K562 (cell line): ENCODE data around the gene YPEL1. TPM values are rescaled to one million over a fixed set of nuclear protein-coding genes. Genes with fewer than 3 reads are reported as not detected.
A peak's percentile ranks its signal among the peaks of the same experiment; 100 is the strongest.

Experiments used
- CBX2 ChIP-seq: fragments of 200-600 bp; sonication (generic); IDR thresholded peaks from one replicate; pipeline ENCODE4 v1.6.1; 2012; ENCODE audit warnings: mild to moderate bottlenecking, low read length, inconsistent platforms; ENCODE audit not compliant: insufficient read depth, poor library complexity, severe bottlenecking
- CCNT2 ChIP-seq: IDR thresholded peaks from 2 replicates; pipeline ENCODE4 v1.6.1; 2011; ENCODE audit warnings: borderline replicate concordance, low read depth, mild to moderate bottlenecking, moderate library complexity, mixed read lengths, low read length; ENCODE audit not compliant: insufficient read length; ENCODE audit errors: extremely low read depth
- CHCHD3 ChIP-seq: fragments of 250-450 bp; sonication (Bioruptor Pico); IDR thresholded peaks from 2 replicates; pipeline ENCODE4 v2.1.2; 2022; ENCODE audit warnings: mild to moderate bottlenecking
- CHD7 ChIP-seq: fragments of 200-600 bp; sonication (generic); IDR thresholded peaks from one replicate; pipeline ENCODE4 v1.6.1; 2012; ENCODE audit warnings: mild to moderate bottlenecking, low read depth, low read length, inconsistent platforms
- E2F5 ChIP-seq: sonication (generic); formaldehyde crosslinking; IDR thresholded peaks from 2 replicates; pipeline ENCODE4 v1.8.0; 2022; ENCODE audit warnings: mild to moderate bottlenecking, missing genetic modification reagents
- KAT2B ChIP-seq: IDR thresholded peaks from one replicate; pipeline ENCODE4 v1.6.1; 2012; ENCODE audit warnings: low read depth, mild to moderate bottlenecking, control low read depth, inconsistent platforms, low read length, moderate library complexity
- KLF1 ChIP-seq: fragments of 450-650 bp; IDR thresholded peaks from 2 replicates; pipeline ENCODE4 v1.6.1; 2016; ENCODE audit warnings: missing genetic modification characterization, missing compliant biosample characterization
- MIER1 ChIP-seq: fragments of 450-650 bp; IDR thresholded peaks from 2 replicates; pipeline ENCODE4 v1.6.1; 2016; ENCODE audit warnings: antibody characterized with exemption, mild to moderate bottlenecking, low read depth
- NR1H2 ChIP-seq: sonication (generic); formaldehyde crosslinking; IDR thresholded peaks from 2 replicates; pipeline ENCODE4 v1.4.0; 2020; ENCODE audit warnings: mild to moderate bottlenecking, missing genetic modification reagents
- PRDM10 ChIP-seq: fragments of 450-650 bp; IDR thresholded peaks from 2 replicates; pipeline ENCODE4 v1.6.1; 2018; ENCODE audit not compliant: partially characterized antibody
- RFX7 ChIP-seq: fragments of 250-450 bp; sonication (Bioruptor Pico); IDR thresholded peaks from 2 replicates; pipeline ENCODE4 v1.5.1; 2021; ENCODE audit warnings: mild to moderate bottlenecking
- SNRNP70 ChIP-seq: fragments of 200-400 bp; formaldehyde crosslinking; optimal IDR thresholded peaks from 2 replicates; pipeline ENCODE3; 2017; ENCODE audit warnings: low read depth, low read length
- TBL1XR1 ChIP-seq, 2 experiments: IDR thresholded peaks; 2 replicates each; pipeline ENCODE4 v1.6.1; 2012; ENCODE audit warnings: improper control_type of control experiment in 2 of 2, low read length in 2 of 2, mild to moderate bottlenecking in 1 of 2
- polyA plus RNA-seq, 8 experiments: library from polyadenylated mRNA; depleted of rRNA in 4 of 8; stranded (reverse) in 5 of 8; unstranded in 3 of 8; fragments of >200 nt; fragmentation: Nextera tagmentation in 2 of 8; fragmentation: Illumina TruSeq in 1 of 8; extraction: Ambion mirVana in 2 of 8; extraction: Trizol in 1 of 8; gene quantifications; 2 replicates each; pipeline versions ENCODE4 v1.2.1 to v1.2.3, GENCODE V29; 2011 to 2014; ENCODE audit warnings: inconsistent platforms in 1 of 8, missing spikeins in 1 of 8
- total RNA-seq, 7 experiments: library from RNA; depleted of rRNA in 6 of 7; stranded (reverse); fragments of >200 nt in 6 of 7; fragmentation: Illumina TruSeq in 2 of 7; extraction: Trizol in 2 of 7; gene quantifications; 2 replicates each; pipeline versions ENCODE4 v1.2.1 to v1.2.3, GENCODE V29; 2011 to 2021; ENCODE audit warnings: low replicate concordance in 1 of 7

YPEL1 gene
- total and polyA plus RNA-seq, 9 of the 15 experiments (the other 6 are each of a cell fraction or from before 2014, with no cell fraction given), result 0.07 to 2.2 (median 0.46) TPM

- no peak for TF ChIP-seq PRDM10
- TF ChIP-seq SNRNP70, result peak; percentile 44
- TF ChIP-seq NR1H2 (CRISPR knock-in tag), result no peak
- TF ChIP-seq CHD7, result no peak
- no peak for TF ChIP-seq RFX7 (CRISPR knock-in tag)
- TF ChIP-seq TBL1XR1 (IDR thresholded peaks at IDR 0.05; ENCODE audit: low read length in 2 of 2), result 0 out of 4 replicates have a peak, but pooled peaks of 1 of the 2 experiments have one; percentile 8
- TF ChIP-seq E2F5, result no peak
- TF ChIP-seq MIER1, result no peak
- TF ChIP-seq KLF1 (tag), result no peak
- TF ChIP-seq CCNT2, result no peak
- TF ChIP-seq CBX2, result peak; percentile 67
- TF ChIP-seq KAT2B, result peak; percentile 4
- TF ChIP-seq CHCHD3 (CRISPR knock-in tag), result peak; percentile 73; the same call in 1 of the 2 replicates
These were observed 8.4 kb downstream of the YPEL1 start (continued) for GRCh38 chr22:21727159-21727558.
